Testis (tissue), 2 donors: ENCODE measurements around the gene TTLL3.
"Not testable (repeated sequence)": the region's sequence is repeated elsewhere in the genome, so short reads cannot be mapped to it uniquely, and the experiment has no call there.

Experiments used
- POLR2A ChIP-seq: fragments of 450-650 bp; IDR thresholded peaks from one replicate; pipeline ENCODE4 v1.6.1; 2017; ENCODE audit warnings: antibody characterized with exemption, mild to moderate bottlenecking, moderate library complexity
- TF ChIP-seq, protein P1 (sequence below), 3 experiments: fragments of 450-650 bp in 2 of 3; fragments of 200-600 bp in 1 of 3; sonication (generic) in 1 of 3; IDR thresholded peaks; one replicate each; pipeline ENCODE4 v1.5.1; 2016 to 2019; ENCODE audit warnings: antibody characterized with exemption in 3 of 3, mild to moderate bottlenecking in 2 of 3, moderate library complexity in 1 of 3

DNA sequence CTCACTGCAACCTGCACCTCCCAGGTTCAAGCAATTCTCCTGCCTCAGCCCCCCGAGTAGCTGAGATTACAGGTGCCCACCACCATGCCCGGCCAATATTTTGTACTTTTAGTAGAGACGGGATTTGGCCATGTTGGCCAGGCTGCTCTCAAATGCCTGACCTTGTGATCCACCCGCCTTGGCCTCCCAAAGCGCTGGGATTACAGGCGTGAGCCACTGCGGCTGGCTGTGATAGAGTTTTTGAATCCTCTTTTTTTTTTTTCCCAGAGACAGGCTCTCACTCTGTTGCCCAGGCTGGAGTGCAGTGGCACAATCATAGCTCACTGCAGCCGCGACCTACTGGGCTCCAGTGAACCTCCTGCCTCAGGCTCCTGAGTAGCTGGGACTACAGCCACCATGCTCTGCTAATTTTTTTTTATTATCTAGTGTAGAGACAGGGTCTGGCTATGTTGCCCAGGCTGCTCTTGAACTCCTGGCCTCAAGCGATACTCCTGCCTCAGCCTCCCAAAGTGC, 55.1 kb downstream of the TTLL3 start:
- TF ChIP-seq, protein P1, sequence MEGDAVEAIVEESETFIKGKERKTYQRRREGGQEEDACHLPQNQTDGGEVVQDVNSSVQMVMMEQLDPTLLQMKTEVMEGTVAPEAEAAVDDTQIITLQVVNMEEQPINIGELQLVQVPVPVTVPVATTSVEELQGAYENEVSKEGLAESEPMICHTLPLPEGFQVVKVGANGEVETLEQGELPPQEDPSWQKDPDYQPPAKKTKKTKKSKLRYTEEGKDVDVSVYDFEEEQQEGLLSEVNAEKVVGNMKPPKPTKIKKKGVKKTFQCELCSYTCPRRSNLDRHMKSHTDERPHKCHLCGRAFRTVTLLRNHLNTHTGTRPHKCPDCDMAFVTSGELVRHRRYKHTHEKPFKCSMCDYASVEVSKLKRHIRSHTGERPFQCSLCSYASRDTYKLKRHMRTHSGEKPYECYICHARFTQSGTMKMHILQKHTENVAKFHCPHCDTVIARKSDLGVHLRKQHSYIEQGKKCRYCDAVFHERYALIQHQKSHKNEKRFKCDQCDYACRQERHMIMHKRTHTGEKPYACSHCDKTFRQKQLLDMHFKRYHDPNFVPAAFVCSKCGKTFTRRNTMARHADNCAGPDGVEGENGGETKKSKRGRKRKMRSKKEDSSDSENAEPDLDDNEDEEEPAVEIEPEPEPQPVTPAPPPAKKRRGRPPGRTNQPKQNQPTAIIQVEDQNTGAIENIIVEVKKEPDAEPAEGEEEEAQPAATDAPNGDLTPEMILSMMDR (IDR thresholded peaks at IDR 0.05) = not testable (repeated sequence)
- TF ChIP-seq POLR2A = not testable (repeated sequence)
